Kidney (tissue), 14 donors: Measurements from ENCODE around the gene AQP11. TPM values are rescaled to one million over a fixed set of nuclear protein-coding genes. Genes with fewer than 3 reads are reported as not detected.

Experiments used
- DNase-seq, 5 donors: peaks; one replicate each; pipeline ENCODE4 v3.0.0-alpha.2; 2013 to 2020
- FAIRE-seq: peaks from 2 replicates; lab custom pipeline; 2012; peaks lifted over from hg19 to GRCh38; lab: Jason Lieb, UNC
- H3K27ac ChIP-seq, 2 donors: one replicate each; pipeline ENCODE4 v1.7.0; 2013; ENCODE audit warnings: low read depth in 2 of 2, low read length in 2 of 2, inconsistent platforms in 1 of 2
- H3K27me3 ChIP-seq: one replicate; pipeline ENCODE4 v1.7.1; 2013; ENCODE audit warnings: low read length, inconsistent platforms; ENCODE audit not compliant: control insufficient read depth, insufficient read depth
- H3K36me3 ChIP-seq, 3 donors: one replicate each; pipeline versions ENCODE4 v1.7.0 to v1.7.1; 2013; ENCODE audit warnings: low read length in 3 of 3, control low read depth in 1 of 3, inconsistent platforms in 1 of 3; ENCODE audit not compliant: insufficient read depth in 3 of 3, control insufficient read depth in 2 of 3
- H3K4me1 ChIP-seq, 3 donors: one replicate each; pipeline versions ENCODE4 v1.7.0 to v1.7.1; 2013; ENCODE audit warnings: low read length in 3 of 3, inconsistent platforms in 1 of 3, low read depth in 1 of 3; ENCODE audit not compliant: control insufficient read depth in 2 of 3, insufficient read depth in 2 of 3
- H3K4me3 ChIP-seq, 3 donors: one replicate each; pipeline versions ENCODE4 v1.7.0 to v1.8.1; 2013; ENCODE audit warnings: low read length in 3 of 3, control low read depth in 1 of 3, inconsistent platforms in 1 of 3
- H3K9ac ChIP-seq, 3 donors: one replicate each; pipeline versions ENCODE4 v1.7.0 to v1.7.1; 2013; ENCODE audit warnings: low read length in 3 of 3, control low read depth in 1 of 3, inconsistent platforms in 1 of 3
- H3K9me3 ChIP-seq, 3 donors: one replicate each; pipeline versions ENCODE4 v1.7.0 to v1.7.1; 2013; ENCODE audit warnings: low read length in 3 of 3, control low read depth in 1 of 3, inconsistent platforms in 1 of 3; ENCODE audit not compliant: control insufficient read depth in 2 of 3, insufficient read depth in 1 of 3
- intact Hi-C: fragments of 100-400 bp; cut with DNase I; formaldehyde crosslinking; loops from one replicate; pipeline ENCODE4 v1.11.1; 2022
- polyA plus RNA-seq: library from polyadenylated mRNA; stranded (reverse); fragments of 350-450 nt; fragmentation: Illumina TruSeq; extraction: RNeasy Lipid Tissue Mini Kit (QIAGEN cat#74804); gene quantifications from one replicate; pipeline ENCODE4 v1.2.3, GENCODE V29; 2014; ENCODE audit warnings: low read depth, low replicate concordance; ENCODE audit not compliant: insufficient read depth
- total RNA-seq: library from RNA; stranded (reverse); fragmentation: NEBNext Ultra II Directional; extraction: Animal tissue kit (Norgen Biotek cat#: 25700); gene quantifications from one replicate; pipeline ENCODE4 v1.2.1, GENCODE V29; 2021
- TF ChIP-seq, protein P1 (sequence below): IDR thresholded peaks from 3 replicates; pipeline ENCODE4 v1.5.1; 2012; ENCODE audit warnings: mild to moderate bottlenecking, moderate library complexity, borderline replicate concordance; ENCODE audit not compliant: insufficient read depth; ENCODE audit errors: extremely low read depth
- donor health status: control.
- donor health status: control.
- donor health status: control.
- donor health status: control.
- donor health status: control.
- donor health status: DM: yes; HTN: yes; CAD: no.
- donor health status: Normal renal cell carcinoma (clear cell type).

The AQP11 gene
- total and polyA plus RNA-seq, 2 donors from 2014 or later = 1.4 to 3.8 TPM

DNA sequence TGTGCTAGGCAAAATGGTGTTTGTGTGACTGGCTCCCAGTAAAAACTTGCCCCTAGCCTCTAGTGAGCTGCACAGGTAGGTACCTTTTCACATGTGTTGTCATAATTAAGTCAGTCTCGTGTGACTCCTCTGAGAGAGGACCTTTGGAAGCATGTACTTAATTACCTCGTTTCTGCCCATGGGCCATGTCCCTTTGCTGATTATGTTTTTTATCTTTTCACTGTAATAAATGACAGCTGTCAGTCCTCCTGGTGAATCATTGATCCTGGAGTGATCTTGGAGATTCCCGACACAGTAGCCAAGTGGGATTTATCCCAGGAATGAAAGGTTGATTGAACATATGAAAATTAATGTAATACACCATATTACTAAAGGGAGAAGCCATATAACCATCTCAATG, 60.4 kb downstream of the AQP11 start:
- no peak overlapping the region for H3K4me3 ChIP-seq
- no peak overlapping the region for H3K27ac ChIP-seq
- no peak for DNase-seq
- intact Hi-C loops = no loop called here
- H3K36me3 ChIP-seq = no peaks in the 10 kb centered on the region
- TF ChIP-seq, protein P1, sequence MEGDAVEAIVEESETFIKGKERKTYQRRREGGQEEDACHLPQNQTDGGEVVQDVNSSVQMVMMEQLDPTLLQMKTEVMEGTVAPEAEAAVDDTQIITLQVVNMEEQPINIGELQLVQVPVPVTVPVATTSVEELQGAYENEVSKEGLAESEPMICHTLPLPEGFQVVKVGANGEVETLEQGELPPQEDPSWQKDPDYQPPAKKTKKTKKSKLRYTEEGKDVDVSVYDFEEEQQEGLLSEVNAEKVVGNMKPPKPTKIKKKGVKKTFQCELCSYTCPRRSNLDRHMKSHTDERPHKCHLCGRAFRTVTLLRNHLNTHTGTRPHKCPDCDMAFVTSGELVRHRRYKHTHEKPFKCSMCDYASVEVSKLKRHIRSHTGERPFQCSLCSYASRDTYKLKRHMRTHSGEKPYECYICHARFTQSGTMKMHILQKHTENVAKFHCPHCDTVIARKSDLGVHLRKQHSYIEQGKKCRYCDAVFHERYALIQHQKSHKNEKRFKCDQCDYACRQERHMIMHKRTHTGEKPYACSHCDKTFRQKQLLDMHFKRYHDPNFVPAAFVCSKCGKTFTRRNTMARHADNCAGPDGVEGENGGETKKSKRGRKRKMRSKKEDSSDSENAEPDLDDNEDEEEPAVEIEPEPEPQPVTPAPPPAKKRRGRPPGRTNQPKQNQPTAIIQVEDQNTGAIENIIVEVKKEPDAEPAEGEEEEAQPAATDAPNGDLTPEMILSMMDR = no peak
- no peaks in the 10 kb centered on the region for H3K27me3 ChIP-seq
- no peak for FAIRE-seq
- no peak overlapping the region for H3K9ac ChIP-seq
- H3K9me3 ChIP-seq = no peaks in the 10 kb centered on the region
- no peaks in the 10 kb centered on the region for H3K4me1 ChIP-seq

DNA sequence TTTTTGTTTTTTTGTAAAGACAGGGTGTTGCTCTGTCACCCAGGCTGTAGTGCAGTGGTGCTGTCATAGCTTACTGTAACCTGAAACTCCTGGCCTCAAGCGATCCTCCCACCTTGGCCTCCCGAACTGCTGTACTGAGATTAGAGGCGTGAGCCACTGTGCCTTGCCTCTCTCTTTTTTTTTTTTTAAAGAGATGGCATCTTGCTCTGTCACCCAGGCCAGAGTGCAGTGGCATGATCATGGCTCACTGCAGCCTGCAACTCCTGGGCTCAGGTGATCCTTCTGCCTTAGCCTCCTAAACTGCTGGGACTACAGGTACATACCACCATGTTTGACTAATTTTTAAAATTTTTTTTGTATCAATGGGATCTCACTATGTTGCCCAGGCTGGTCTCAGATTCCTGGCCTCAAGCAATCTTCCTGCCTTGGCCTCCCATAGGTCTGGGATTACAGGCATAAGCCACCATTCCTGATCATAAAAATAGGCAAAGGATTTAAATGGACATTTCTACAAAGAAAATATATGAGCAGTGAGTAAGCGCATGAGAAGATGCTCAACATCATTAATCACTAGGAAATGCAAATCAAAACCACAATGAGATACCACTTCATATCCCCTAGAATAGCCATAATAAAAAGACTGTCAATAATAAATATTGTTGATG, 65.1 kb downstream of the AQP11 start:
- no peaks in the 10 kb centered on the region for H3K36me3 ChIP-seq
- intact Hi-C loops = no loop called here
- H3K4me1 ChIP-seq = no peaks in the 10 kb centered on the region
- no peak for DNase-seq
- H3K4me3 ChIP-seq = no peak overlapping the region
- H3K27ac ChIP-seq = no peak overlapping the region
- no peaks in the 10 kb centered on the region for H3K9me3 ChIP-seq
- H3K27me3 ChIP-seq = no peaks in the 10 kb centered on the region
- TF ChIP-seq, protein P1 = no peak
- no peak for FAIRE-seq
- H3K9ac ChIP-seq = no peak overlapping the region

DNA sequence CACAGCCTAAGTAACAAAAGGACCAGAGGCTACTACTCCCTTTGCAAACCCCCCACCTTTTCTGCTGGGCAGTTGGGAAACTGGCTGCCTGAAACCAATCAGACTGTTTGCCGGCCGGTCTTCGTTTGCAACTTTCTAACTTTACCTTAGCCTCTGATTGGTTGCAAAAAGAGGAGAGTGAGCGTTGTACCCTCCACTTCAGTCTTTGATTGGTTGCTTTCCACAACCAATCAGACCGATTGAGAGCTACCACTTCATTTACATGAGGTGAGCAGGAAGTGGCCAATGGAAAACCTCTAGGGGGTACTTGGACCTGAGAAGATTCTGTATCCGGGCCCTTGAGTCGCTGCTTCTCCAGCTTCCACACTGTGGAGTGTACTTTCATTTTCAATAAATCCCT, 66.6 kb downstream of the AQP11 start:
- Histone ChIP-seq H3K9me3 (no peaks in the 10 kb centered on the region), H3K27me3 (no peaks in the 10 kb centered on the region), H3K27ac (no peak overlapping the region), H3K9ac (no peak overlapping the region), H3K36me3 (no peaks in the 10 kb centered on the region), H3K4me3 (no peak overlapping the region), H3K4me1 (no peaks in the 10 kb centered on the region)
- intact Hi-C loops = no loop called here
- no peak for DNase-seq
- TF ChIP-seq, protein P1 = no peak
- no peak for FAIRE-seq
